ENCODE data around the gene PIGN.

PIGN gene

DNA sequence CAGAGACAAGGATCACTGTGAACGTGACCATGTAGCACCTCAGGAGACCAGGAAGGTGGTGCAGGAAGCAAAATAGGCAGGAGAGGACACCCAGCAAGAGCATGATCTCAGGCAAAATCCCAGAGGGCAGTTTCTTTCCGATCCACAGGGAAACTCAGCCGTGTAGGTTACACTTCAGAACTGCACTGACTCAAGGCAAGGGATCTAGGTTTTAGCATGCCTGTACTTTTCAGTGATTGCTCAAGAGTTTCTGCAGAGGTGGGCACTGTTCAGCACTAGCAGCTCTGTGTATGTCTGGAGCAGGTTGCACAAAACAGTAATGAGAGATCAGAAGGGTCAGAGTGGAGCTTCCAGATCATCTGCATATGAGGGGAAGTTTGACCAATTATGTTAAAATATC lies 177.3 kb downstream of the PIGN start:
- H3K27me3 ChIP-seq: no peaks in the 10 kb centered on the region
- H3K36me3 ChIP-seq: no peaks in the 10 kb centered on the region
- H3K27ac ChIP-seq: no peak overlapping the region
- no peaks in the 10 kb centered on the region for H3K9me3 ChIP-seq
- TF ChIP-seq, protein P1, sequence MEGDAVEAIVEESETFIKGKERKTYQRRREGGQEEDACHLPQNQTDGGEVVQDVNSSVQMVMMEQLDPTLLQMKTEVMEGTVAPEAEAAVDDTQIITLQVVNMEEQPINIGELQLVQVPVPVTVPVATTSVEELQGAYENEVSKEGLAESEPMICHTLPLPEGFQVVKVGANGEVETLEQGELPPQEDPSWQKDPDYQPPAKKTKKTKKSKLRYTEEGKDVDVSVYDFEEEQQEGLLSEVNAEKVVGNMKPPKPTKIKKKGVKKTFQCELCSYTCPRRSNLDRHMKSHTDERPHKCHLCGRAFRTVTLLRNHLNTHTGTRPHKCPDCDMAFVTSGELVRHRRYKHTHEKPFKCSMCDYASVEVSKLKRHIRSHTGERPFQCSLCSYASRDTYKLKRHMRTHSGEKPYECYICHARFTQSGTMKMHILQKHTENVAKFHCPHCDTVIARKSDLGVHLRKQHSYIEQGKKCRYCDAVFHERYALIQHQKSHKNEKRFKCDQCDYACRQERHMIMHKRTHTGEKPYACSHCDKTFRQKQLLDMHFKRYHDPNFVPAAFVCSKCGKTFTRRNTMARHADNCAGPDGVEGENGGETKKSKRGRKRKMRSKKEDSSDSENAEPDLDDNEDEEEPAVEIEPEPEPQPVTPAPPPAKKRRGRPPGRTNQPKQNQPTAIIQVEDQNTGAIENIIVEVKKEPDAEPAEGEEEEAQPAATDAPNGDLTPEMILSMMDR (IDR thresholded peaks at IDR 0.05): no peak
- no peaks in the 10 kb centered on the region for H3K4me1 ChIP-seq (ENCODE audit: control insufficient read depth in 1 of 2, insufficient read depth in 1 of 2, low read depth in 1 of 2, low read length in 1 of 2)
- no peak overlapping the region for H3K4me3 ChIP-seq (ENCODE audit: low read depth in 1 of 2, low read length in 1 of 2)

- no peak overlapping the region for H3K4me3 ChIP-seq (ENCODE audit: low read depth in 1 of 2, low read length in 1 of 2)
- H3K36me3 ChIP-seq: no peaks in the 10 kb centered on the region
- no peak overlapping the region for H3K27ac ChIP-seq
- H3K4me1 ChIP-seq (ENCODE audit: control insufficient read depth in 1 of 2, insufficient read depth in 1 of 2, low read depth in 1 of 2, low read length in 1 of 2): no peaks in the 10 kb centered on the region
- peaks cover 15% of the 10 kb centered on the region for H3K27me3 ChIP-seq
- TF ChIP-seq, protein P1 (IDR thresholded peaks at IDR 0.05): no peak
- no peaks in the 10 kb centered on the region for H3K9me3 ChIP-seq
Measured at GRCh38 chr18:62001396-62001795, 185.5 kb downstream of the PIGN start.

DNA sequence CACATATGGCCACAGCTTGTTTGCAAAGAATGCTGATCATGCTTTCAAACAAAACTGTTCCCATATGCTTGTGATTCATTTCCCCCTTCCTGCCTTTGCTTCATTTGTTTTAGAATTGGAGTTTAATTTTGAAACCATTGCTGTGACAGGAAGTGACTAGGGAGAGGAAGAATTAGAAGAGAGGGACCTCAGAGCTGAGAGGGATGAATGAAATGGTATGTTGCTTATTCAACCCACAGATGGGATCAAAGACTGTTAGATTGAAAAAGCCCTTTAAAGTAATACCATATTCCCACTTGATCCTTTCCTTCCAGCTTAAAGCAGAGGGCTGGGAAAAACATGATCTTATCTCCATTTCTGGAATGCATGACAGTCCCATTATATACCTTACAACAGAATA lies 187.9 kb downstream of the PIGN start:
- H3K4me1 ChIP-seq (ENCODE audit: control insufficient read depth in 1 of 2, insufficient read depth in 1 of 2, low read depth in 1 of 2, low read length in 1 of 2): peaks cover 0 to 2% of the 10 kb centered on the region in 2 experiments
- no peak overlapping the region for H3K27ac ChIP-seq
- H3K27me3 ChIP-seq: peaks cover 15% of the 10 kb centered on the region
- TF ChIP-seq, protein P1 (IDR thresholded peaks at IDR 0.05): no peak
- H3K9me3 ChIP-seq: no peaks in the 10 kb centered on the region
- no peak overlapping the region for H3K4me3 ChIP-seq (ENCODE audit: low read depth in 1 of 2, low read length in 1 of 2)
- H3K36me3 ChIP-seq: no peaks in the 10 kb centered on the region

GRCh38 chr18:61998335-61998734 lies 188.5 kb downstream of the PIGN start:
- TF ChIP-seq, protein P1 (IDR thresholded peaks at IDR 0.05): no peak
- H3K36me3 ChIP-seq: no peaks in the 10 kb centered on the region
- no peak overlapping the region for H3K4me3 ChIP-seq (ENCODE audit: low read depth in 1 of 2, low read length in 1 of 2)
- no peaks in the 10 kb centered on the region for H3K9me3 ChIP-seq
- H3K27me3 ChIP-seq: peaks cover 15% of the 10 kb centered on the region
- no peak overlapping the region for H3K27ac ChIP-seq
- H3K4me1 ChIP-seq (ENCODE audit: control insufficient read depth in 1 of 2, insufficient read depth in 1 of 2, low read depth in 1 of 2, low read length in 1 of 2): peaks cover 2 to 8% of the 10 kb centered on the region in 2 experiments

DNA sequence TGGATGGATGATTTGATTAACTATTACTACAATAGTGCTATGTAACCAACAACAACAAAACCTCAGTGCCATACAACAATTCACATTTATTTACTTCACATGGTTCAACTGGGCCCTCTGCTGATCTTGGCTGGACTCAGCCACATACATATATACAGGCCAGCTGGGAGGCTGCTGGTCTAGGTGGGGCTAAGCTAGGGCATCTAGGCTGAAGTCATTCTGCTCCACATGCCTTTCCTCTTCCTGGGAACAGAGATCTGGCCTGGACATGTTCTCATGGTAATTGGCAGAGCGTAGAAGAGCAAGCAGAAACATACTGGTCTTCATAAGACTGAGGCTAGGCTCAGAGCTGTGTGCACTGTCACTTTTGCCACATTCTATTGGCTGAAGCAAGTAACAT lies 191.2 kb downstream of the PIGN start:
- H3K9me3 ChIP-seq: no peaks in the 10 kb centered on the region
- no peaks in the 10 kb centered on the region for H3K36me3 ChIP-seq
- no peak overlapping the region for H3K27ac ChIP-seq
- no peak overlapping the region for H3K4me3 ChIP-seq (ENCODE audit: low read depth in 1 of 2, low read length in 1 of 2)
- peaks cover 15 to 35% of the 10 kb centered on the region in 2 experiments for H3K4me1 ChIP-seq (ENCODE audit: control insufficient read depth in 1 of 2, insufficient read depth in 1 of 2, low read depth in 1 of 2, low read length in 1 of 2)
- TF ChIP-seq, protein P1 (IDR thresholded peaks at IDR 0.05): no peak
- H3K27me3 ChIP-seq: peaks cover 15% of the 10 kb centered on the region

DNA sequence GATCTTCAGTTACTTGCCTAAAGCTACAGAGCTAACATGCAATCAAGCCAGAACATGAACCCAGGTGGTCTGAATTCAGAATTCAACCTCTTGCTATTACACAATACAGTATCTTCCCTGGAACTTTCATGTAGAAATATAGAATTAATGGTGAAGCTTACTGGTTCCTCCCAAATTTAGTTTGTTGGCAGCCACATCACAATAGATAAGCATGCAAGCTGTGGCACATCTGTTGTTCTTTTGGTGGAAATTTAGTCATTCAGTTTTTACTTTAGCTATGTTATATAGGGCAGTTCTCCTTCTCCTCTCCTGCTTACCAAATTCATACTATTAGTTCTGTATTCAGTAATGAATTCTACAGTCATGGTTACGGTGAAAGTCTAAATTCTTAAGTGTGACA lies 193.0 kb downstream of the PIGN start:
- Histone ChIP-seq H3K27ac (no peak overlapping the region), H3K4me3 (ENCODE audit: low read depth in 1 of 2, low read length in 1 of 2) (no peak overlapping the region)

More for the DNA sequence above, 193.0 kb downstream of the PIGN start:
- Histone ChIP-seq H3K4me1 (ENCODE audit: control insufficient read depth in 1 of 2, insufficient read depth in 1 of 2, low read depth in 1 of 2, low read length in 1 of 2) (peaks cover 15 to 39% of the 10 kb centered on the region in 2 experiments), H3K9me3 (no peaks in the 10 kb centered on the region), H3K27me3 (peaks cover 15% of the 10 kb centered on the region), H3K36me3 (no peaks in the 10 kb centered on the region)
- TF ChIP-seq, protein P1 (IDR thresholded peaks at IDR 0.05): no peak

Measured in neutrophil (primary cell).